Activated CD8-positive, alpha-beta memory T cell treated with anti-CD3 and anti-CD28 coated beads for 48 hours (primary cell): ENCODE measurements around the gene SYT7.
A peak's percentile ranks its signal among the peaks of the same experiment; 100 is the strongest.

Experiments
- DNase-seq, 3 experiments: peaks; one replicate each; pipeline ENCODE4 v3.0.0-alpha.2; 2020; ENCODE audit warnings: low read depth in 2 of 3, low spot score in 2 of 3

SYT7 gene

GRCh38 chr11:61518032-61518795 is 62.7 kb downstream of the SYT7 start:
- DNase-seq, result no peak

DNA sequence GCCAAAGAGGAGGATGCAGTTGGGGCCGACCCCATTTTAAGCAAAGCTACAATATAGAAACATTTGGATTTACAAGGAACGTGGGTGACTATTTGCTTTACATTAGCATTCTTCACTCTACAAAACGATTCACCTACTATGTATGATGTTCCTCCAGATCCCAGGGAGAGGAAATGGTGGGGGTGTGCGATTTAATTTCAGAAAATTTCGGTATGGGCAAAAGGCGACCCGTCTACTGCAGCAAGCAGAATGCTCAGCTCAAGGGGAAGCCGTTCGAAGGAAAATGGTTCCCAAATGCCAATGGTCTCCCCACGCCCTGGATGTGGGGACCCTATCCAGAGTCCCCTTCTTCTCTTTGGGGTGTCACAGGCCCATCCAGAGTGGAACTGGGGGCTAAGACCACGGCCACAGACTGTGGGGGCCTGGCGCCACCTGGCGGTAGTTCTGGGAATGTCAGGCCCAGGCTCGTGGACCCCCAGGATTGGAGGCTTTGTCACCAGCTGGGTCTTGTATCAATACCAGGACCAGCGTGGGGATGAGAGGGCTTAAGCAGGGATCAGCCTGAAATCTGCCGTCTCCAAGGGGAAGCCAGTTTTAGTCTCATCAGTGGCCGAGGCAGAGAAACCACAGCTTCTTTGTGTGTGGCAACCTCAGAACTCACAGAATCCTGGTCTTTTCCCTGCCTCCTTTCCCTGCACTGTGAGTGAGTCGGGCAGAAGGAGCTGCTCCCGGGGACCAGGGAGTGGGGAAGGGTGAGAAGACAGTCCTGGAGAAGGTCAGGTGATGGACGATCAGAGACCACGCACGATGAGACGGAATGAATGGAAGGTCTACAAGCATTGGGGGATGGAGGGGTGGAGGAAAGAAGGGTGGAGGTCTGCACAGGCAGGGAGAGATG is 64.0 kb downstream of the SYT7 start:
- peak; percentile 24 to 72 (median 61) for DNase-seq

DNA sequence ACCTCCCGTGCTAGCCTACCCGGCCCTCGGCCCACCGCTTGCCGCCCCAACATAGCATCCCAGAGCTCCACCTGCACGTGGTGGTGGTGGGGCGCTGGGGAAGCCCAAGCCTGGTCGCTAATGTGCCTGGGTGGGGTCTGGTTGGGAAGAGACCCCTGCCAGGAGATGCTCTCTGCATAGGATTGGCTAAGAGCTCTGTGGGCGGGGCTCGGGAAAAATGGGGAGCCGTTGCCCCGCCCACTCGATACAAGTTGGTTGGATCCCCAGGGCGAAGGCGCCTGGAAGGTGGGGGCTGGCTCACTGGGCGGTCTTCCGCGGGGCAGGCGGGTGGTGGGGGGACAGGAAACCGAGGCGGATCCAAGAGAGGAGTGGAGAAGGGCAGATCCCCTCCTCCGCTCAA is 64.7 kb downstream of the SYT7 start:
- no peak for DNase-seq

- DNase-seq, result no peak
Measured at GRCh38 chr11:61515686-61516085, 65.2 kb downstream of the SYT7 start.

DNA sequence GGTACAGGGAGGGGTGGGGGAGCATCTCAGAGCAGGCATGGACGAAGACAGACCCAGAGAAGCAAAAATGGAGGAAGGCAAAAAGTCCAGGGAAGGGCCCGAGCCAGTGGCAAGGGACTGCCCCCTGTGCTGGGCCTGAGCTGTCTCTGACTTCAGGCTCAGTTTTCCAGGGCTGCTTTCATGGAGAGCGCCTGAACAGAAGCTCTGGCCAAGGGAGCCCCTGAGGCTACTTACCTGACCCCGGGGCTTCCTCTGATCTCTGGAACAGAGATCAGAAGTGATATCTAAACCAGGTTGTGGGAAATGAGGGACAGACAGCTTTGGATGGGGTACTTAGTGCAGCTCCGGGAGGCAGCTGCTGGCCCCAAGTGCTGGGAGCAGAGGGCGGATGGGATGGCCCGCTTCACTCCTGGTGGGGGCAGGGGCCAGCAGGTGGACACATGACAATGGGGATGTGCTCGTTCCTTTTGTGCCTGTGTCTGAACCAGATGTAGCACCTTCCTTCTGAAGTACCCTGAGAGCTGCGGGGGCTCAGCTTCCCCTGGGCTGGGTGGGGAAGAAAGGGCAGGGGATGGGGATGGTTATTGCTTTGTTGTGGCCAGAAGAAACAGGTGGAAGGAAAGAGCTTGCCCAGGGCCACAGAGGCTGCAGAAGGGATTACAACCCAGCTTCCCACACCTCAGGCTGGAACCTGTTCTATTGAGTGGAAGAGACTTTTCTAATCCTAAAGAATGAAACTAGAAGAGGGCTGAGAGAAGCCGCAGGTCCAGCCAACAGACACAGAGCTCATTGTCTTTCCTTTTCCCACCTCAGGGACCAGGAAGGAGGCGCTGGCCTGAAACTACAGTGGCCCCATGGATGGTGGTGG is 66.6 kb downstream of the SYT7 start:
- DNase-seq, result no peak

GRCh38 chr11:61513143-61513765 is 67.6 kb downstream of the SYT7 start:
- no peak for DNase-seq

DNA sequence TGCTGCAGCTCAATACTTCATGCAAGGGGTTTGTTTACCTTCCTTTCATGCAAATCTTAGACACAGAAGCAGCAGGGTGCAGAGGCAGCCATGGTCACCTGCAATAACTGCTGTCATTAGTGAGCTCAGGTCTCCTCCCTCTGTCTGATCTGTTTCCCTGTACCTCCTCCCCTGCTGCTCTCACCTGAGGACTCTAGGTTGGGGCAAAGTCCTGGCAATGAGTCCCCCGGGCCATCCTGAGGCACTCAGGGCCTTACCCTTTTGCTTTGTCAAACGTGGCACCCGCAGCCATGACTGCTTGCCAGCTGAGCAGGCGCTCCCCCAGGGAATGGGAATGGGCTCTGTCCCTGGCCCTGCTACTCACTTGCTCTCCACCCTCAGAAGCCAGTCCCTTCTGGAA is 68.4 kb downstream of the SYT7 start:
- DNase-seq, result no peak

GRCh38 chr11:61511383-61511782 is 69.5 kb downstream of the SYT7 start:
- DNase-seq, result no peak

DNA sequence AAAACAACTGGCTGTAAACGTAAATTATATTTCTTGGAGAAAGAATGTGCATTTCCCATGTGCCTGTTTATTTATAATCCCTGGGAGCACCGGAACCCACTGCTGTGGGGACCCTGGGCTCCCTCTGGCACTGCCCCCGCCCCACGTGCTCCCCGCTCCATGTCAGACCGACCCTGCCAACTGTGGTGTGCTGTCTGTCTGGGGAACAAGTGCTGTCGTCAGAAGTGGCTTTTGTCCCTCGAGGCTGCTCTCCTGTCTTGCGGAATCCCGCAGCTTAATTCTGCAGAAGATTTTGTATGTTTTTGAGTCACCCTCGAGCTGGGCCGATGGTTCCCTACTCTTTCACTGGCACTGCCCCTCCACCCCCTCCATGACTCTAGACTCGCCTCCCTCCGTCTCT is 69.9 kb downstream of the SYT7 start:
- DNase-seq, result no peak

- no peak for DNase-seq
Measured at GRCh38 chr11:61510166-61510919, 70.5 kb downstream of the SYT7 start.

DNA sequence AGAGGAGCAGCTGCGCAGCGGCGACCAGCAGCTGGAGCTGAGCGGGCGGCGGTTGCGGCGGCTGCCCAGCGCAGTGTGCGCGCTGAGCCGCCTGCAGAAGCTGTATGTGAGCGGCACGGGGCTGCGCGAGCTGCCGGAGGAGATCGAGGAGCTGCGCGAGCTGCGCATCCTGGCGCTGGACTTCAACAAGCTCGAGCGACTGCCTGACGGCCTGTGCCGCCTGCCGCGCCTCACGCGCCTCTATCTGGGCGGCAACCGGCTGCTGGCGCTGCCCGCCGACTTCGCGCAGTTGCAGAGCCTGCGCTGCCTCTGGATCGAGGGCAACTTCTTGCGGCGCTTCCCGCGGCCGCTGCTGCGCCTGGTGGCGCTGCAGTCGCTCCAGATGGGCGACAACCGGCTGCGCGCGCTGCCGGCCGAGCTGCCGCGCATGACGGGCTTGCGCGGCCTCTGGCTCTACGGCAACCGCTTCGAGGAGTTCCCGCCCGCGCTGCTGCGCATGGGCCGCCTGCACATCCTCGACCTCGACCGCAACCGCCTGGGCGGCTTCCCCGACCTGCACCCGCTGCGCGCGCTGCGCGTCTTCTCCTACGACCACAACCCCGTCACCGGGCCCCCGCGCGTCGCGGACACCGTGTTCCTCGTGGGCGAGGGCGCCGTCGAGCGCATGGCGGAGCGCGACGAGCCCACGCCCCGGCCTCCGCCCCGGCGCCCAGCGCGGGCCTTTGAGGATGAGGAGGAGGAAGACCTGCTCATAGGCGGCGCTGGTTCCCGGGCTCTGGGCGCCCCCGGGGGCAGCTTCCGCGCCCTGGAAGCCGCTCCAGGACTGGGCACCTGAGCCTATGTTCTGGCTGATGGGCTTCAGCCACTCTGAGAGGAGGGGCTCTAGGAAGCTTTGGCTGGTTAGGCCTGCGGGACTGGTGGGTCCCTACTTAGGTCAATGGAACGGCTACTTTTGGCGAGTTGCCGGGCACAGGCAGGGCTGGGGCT is 71.5 kb downstream of the SYT7 start:
- peak; percentile 23 to 58 (median 44) for DNase-seq

DNA sequence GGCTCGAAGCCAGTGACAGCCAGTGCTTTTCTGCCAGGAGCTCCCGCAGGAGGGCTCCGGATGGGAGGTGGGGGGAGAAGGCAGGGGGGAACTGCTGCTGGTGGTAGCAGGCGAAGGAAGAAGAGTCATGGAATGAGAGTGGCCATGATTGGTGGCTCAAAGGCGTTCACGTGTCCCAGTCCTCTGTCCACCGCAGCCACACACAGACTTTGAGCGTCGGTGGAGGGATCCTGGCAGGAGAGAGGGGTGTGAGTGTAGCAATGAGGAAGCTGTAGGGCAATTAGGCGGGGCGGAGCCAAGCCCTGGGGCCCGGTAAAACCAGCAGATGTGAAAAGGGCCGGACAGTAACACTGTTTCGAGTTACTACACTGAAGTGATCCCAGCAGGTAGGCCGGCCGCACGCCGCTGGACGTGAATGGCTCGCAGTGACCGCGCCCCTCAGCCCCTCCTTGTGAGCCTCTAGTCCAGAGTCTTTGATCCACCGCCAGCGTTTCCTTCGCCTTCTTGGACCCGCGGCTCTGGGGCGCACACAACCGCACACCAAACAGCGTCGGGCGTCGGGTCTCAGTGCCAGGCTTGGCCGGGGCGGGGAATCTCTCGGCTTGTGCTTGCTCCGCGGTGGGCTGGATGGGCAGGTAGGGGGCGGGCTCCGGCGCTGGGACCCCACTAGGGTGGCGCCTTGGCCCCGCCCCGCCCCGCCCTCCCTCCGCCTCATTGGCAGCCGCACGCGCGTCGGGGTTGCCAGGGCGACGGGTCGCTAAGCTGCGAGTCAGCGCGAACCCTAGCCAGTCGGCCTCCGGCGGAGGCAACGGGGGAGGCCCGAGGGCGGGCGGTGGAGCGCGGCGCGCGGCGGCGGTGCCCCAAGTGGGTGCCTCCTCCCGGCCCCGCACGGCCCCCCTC is 72.7 kb downstream of the SYT7 start, which contains the start of gene LRRC10B:
LRRC10B (plus strand) TSS at position 788 of the 900 bp plus-strand sequence. CDS start 250 bp downstream, outside the sequence.
- DNase-seq, result no peak

- no peak for DNase-seq
Measured at GRCh38 chr11:61507012-61507768, 73.7 kb downstream of the SYT7 start.

- DNase-seq, result no peak
Measured at GRCh38 chr11:61505640-61506155, 75.2 kb downstream of the SYT7 start.

DNA sequence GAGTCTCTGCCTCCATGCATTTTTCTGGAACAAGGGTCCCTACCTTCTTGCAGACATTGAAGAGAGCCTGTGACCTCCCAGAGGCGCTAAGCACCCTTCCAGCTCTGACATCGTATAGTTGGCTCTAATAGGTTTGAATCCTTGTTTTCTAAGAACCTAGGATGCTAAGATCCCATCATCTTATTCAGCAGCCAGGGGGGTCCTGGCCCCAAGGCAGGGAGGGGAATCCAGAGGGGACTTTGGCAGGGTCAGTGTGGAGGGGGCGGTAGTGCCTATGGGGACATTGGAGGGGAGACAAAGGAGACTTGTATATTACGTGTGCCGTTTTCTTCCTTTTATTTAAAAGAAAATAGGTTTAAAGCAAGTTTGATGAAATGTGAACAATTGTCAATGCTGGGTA is 75.8 kb downstream of the SYT7 start:
- DNase-seq, result no peak

DNA sequence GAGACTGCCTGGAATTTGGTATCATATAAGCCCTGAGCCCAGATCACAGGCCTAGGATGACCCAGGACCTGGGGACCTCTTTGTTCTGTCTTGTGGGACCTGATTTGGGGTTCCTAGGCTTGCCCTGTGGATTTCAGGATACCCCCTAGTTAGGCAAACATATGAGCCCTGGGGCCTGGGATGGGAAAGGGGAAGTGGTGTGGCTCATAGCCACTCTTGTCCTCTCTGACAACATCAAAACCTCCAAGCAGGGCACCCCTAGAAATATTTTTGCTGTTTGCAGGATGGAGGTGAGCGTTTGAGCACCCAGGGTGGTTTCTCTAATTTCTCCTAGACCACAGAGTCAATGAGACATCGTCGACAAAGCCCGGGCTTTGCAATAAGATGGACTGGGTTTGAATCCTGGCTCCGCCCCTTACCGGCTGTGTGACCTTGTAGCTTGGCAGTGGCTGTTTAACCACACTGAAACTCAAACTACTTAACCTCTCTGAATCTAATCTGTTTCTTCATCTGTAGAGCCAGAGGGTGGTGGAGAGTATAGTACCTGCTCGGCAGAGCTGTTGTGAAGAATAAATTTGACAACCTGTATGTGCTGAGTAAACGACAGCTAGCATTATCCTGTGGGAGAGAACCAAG is 77.6 kb downstream of the SYT7 start:
- DNase-seq, result no peak
